DMS 273 (cell line): Measurements from ENCODE around the gene CTDSPL2.
A peak's percentile ranks its signal among the peaks of the same experiment; 100 is the strongest.
"Not testable (repeated sequence)": the region's sequence is repeated elsewhere in the genome, so short reads cannot be mapped to it uniquely, and the experiment has no call there.

ENCODE experiments used
- DNase-seq: peaks from one replicate; lab custom pipeline; 2025; ENCODE audit not compliant: unreplicated experiment; lab: John Stamatoyannopoulos, UW

CTDSPL2 gene

DNA sequence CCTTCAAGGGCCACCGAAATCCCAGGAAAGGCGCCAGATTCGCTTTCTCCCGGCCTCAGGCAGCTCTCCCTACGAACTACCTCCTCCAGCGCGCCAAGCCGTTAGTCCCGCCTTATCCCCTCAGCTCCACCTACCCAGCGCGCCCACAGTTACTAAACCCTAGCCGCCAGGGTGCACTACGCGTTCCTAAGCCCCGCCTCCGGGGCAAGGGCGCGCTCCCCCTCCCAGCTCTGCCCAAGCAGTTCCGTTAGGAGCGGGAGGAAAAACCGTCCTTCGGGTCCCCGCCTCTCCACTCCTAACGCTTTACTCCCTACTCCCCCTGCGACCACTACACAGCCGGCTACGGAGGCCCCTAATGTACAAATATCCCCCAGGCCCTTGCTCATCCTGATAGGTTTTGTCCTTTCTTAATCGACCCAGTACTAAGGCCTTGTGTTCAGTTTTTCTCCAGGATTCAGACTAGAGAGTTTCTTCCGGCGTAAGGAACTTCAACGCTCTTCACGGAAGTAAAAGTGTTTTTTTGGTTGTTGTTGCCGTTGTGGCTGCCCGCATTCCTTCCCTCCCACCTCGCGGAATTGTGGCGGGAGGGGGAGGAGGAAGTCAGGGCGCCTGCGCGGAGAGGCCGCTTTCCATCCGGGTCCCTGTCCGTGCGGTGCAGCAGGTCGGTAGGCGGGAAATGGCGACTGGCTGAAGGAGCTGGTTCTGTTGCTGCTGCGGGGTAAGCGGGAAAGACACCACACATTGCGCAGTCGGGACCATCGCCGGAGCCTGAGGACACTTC, at the start of gene CTDSPL2:
CTDSPL2 (plus strand) TSS at position 655 of the 781 bp plus-strand sequence. CDS start 31,386 bp downstream, outside the sequence.
- peak; percentile 99 for DNase-seq

DNA sequence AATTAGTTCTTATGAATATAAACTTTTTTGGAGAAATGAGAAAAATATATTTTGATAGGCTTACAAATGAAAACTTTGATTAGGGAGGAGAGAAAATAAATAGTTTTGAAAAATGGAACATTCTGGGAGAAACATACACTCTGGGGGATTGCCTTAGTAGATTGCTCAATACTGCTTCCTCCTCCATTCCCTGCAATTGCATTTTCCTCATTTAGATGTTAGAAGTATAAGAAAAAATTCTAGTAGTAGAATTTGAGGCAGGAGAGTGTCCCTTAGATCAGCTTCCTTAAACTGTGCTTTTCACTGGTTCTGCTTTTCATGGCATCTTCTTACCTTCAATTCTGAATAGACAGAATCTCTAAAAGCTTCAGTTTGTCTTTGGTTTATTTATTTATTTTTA, 46.2 kb upstream of the CTDSPL2 start:
- DNase-seq = no peak

DNA sequence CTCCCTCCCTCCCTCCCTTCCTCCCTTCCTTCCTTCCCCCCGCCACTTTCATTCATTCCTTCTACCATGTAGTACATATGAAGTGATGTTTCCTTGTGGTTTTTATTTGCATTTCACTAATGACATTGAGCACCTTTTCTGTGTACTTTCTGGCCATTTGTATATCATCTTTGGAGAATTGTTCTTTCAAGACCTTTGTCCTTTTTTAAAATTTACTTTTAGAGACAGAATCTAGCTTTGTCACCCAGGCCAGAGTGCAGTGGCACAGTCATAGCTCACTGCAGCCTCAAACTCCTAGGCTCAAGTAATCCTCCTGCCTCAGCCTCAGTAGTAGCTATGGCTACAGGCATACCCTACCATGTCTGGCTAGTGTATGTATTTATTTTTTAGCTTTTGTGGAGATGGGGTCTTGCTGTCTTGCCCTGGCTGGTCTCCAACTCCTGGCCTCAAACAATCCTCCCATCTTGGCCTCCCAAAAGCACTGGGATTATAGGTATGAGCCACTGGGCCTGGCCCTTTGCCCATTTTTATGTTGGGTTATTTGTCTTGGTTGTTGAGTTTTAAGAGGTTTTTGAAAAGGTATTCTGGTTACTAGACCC, 42.0 kb upstream of the CTDSPL2 start:
- no peak for DNase-seq

DNA sequence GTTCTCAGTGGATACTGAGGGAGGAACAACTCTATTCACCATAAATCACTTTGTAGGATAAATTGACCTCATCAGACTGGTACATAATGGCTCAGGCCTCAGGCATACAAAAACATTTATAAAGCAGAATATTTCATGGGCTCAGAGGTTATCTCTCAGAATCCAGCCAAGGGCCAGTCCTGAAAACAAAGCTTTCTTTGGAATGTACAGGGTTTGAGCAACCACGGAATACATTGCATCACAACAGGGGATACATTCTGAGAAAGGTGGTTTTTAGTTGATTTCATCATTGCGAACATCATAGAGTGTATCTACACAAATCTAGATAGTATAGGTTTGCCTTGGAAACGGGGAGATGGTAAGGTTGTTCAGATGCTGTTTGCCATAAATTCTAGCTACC, 33.4 kb upstream of the CTDSPL2 start:
- DNase-seq = no peak

DNA sequence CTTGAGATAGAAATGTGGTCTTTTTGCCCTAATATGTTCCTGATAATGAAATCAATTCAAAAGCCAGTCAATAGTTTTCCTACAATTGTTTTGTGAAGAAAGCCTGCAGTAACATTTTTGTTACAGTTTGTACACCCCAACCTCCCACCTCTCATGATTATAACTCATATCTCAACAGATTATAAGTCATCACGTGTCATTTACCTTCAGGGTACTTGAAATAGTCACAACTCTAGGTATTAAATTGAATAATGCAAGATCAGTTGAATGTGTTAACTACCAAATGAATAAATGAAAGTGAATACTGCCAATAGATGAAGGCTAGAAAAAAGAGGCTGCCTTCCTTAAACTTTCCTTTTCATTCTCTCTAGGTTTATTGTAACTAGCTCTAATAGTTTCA, 32.9 kb upstream of the CTDSPL2 start:
- DNase-seq = no peak

DNA sequence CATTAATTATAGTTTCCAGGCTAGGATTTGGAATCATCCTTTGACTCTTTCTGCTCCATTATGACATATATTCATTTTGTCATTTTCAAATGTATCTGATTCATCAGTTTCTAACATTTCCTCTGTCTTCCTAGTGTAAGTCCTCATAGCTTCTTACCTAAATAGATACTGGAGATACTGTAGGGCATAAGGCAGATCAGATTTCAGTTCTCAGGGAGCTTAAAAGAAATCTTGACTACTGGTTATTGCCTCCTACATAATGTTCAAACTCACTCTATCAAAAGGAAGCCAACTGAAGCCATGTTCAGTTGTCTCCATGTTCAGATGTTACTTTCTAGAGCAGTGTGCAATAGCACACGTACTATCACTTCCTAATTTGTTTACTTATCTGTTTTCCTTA, 29.6 kb upstream of the CTDSPL2 start:
- DNase-seq = no peak

DNA sequence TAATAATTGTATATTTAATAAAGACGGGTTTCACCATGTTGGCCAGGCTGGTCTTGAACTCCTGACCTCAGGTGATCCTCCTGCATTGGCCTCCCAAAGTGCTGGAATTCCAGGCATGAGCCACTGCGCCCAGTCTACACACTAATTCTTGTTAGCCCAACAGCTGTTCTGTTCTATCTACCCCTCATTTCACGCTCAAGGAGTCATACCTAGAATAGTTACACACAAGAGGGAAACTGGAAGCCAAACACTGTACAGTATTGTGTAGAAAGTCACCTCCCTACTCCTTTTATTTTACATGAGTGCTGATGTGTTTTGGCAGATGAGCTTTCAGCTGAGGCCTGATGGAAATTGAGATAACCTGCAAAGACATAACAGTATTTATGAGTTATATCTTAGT, 13.4 kb upstream of the CTDSPL2 start:
- no peak for DNase-seq

DNA sequence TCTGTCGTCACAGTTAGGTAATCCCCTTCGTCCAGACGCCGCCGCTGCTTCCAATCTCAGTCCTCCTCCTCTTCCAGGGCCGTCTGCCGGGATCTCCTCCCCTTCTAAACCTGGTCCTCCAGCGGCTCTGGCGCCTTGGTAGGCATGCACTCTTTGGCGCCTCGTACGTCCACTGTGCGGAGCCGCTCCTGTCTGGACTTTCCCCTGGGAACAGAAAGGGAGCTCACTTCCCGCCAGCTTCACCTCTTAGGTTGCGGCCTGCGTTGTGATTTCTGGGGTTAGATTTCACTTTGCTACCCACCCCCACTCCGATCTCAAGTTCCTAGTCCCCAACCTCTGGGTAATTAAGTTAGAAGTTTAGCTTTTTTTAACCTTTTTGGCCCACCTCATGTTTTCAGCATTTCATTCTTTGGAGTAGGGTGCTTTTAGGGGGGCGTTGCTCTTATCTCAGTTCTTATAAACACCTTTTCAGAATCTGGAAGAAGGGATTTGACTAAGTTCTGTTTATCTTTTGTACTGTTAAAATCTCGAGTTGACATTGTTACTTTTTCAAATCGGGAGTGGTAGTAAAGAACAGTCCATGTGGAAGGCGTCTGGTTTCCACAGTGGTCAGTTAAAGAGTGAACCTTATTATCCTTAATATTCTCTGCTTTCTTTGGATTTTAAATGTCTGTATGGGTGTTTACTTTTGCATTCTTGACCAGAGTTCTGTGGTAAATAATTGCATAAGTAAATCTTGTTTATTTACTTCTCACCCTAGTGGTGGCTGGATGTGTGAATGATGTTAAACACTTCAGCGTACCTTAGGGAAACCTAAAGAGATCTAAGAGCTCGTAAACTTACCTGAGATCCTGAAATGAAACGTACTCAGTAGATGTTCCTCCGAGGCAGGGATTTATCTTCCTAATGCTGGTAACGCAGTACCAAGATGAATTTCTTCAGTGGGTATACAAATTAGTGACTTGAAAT, 611 bp downstream of the CTDSPL2 start:
- peak; percentile 86 for DNase-seq

DNA sequence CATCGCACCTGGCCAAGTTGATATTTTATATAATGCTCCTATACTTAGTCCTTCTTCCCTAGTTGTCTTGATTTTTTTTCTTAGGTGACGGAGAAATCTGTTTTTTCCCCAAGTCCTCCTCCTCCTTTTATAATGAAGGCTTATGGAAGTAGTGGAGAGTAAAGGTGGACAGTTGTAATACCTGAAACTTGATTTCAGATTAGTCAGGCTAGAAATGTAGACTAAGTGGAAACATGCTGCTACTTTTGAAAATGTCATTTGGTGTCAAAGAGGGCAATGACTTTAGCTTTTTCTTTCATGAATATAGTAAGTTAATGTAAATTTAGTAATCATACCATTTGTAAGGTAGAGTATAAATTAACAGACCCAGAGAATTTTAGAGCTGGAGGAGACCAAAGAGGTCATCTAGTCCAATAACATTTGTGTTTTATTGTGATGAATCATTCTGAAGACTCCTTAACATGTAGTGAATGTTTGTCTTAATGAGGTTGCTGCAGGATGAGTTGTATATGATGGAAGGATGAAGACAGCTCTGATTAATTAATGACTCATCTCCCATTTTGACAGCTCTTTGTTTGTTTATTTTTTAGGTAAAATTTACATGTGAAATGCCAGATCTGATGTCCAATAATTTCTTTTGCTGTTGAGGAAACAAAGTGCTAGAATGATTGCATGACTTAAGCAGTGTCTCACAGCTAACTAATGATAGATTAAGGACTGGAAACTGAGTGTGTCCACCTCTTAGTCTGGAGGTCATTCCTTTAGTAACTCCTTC, 8.7 kb downstream of the CTDSPL2 start:
- no peak for DNase-seq

DNA sequence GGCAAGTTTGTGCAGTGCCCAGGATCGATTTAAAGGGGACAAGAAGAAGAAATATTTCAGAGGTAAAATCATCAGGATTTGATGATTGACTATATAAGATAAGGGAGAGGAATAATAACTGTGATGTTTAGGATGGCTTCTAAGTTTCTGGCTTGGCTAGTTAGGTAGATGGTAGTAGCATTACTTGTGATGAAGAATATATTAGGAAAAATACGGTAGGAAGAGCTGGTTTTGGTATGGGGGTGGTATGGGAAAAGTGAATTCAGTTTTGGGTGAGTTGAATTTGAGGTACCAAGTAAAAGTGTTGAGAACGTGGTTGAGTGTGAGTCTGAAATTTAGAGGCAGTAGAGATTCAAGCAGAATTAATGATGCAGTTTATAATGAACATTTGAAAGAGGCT, 11.0 kb downstream of the CTDSPL2 start:
- no peak for DNase-seq

DNA sequence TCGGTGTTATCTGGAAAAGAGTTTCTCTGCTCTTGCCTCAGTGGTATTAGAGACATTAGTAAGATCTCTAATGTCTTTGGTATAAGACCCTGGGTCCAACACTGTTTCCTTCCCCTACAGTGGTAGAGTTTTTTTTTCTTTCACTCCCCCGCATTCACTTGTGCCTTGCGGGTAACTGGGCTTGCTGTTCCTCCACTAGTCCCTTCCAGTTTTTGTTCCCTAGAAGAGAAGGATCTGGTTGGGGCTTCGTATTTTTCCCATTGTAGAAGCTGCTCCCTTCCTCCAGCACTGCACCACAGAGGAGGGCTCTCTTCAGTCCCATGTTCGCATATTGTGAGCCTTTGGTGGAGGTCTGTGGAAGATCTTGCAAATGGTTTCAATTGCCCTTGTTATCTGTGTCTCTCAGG, 13.7 kb downstream of the CTDSPL2 start:
- DNase-seq = no peak

DNA sequence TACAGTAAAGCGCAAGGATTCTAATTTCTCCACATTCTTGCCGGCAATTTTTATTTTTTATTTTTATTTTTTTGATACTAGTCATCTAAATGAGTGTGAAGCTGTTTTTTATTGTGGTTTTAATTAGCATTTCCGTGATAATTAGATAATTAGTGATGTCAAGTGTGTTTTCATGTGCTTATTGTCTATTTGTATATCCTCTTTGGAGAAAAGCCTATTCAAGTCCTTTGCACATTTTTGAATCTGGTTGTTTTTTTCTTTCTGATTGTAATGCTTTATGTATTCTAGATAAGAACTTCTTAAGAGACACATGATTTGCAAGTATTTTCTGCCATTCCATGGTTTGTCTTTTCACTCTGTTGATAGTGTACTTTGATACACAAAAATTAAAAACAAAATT, 16.1 kb downstream of the CTDSPL2 start:
- DNase-seq = no peak

DNA sequence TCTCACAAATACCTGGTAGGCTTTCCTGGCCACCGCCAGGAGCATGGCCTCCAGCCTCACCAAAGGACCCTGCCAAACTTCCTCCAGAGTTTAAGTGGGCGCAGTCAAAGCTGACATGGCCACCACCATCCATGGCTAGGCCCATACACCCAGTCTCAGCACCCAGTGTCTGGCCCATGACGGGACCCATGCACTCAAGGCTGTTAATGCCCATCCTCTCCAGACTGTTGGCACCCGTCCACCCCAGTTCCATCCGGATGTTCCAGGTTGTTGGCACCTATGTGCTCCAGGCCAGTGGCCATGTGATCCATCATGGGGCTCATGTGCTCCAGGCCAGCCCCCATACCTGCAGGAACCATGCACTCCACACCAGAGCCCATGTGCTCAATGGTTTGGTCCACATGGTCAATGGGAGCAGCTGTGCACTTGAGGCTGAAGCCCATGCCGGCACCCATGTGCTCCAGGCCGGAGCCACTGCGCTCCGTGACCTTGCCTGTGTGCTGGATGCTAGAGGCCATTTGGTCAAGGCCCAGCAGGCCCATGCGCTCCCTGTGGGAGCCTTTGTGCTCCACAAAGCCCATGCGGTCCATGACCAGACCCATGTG, 20.4 kb downstream of the CTDSPL2 start:
- DNase-seq = no peak

DNA sequence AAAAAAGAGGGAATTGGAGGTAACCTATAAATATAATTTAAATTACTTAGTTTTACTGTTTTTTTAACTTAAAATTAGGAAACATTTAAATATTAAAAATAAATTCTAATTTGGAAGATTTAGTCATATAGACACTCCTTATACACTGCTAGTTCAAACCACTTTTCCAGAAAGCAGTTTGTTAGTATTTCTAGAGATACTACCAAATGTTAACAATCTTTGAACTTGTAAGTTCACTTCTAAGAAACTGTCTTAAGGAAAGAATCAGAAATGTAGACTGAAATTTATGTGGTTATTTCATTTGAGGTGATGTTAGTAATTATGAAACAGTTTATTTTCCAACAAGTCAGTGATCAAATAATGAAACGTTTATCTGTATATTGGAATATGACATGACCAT, 22.7 kb downstream of the CTDSPL2 start:
- DNase-seq = no peak

DNA sequence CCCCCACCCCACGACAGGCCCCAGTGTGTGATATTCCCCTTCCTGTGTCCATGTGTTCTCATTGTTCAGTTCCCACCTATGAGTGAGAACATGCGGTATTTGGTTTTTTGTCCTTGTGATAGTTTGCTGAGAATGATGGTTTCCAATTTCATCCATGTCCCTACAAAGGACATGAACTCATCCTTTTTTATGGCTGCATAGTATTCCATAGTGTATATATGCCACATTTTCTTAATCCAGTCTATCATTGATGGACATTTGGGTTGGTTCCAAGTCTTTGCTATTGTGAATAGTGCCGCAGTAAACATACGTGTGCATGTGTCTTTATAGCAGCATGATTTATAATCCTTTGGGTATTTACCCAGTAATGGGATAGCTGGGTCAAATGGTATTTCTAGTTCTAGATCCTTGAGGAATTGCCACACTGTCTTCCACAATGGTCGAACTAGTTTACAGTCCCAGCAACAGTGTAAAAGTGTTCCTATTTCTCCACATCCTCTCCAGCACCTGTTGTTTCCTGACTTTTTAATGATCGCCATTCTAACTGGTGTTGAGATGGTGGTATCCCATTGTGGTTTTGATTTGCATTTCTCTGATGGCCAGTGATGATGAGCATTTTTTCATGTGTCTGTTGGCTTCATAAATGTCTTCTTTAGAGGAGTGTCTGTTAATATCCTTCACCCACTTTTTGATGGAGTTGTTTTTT, 26.3 kb downstream of the CTDSPL2 start:
- DNase-seq = not testable (repeated sequence)

DNA sequence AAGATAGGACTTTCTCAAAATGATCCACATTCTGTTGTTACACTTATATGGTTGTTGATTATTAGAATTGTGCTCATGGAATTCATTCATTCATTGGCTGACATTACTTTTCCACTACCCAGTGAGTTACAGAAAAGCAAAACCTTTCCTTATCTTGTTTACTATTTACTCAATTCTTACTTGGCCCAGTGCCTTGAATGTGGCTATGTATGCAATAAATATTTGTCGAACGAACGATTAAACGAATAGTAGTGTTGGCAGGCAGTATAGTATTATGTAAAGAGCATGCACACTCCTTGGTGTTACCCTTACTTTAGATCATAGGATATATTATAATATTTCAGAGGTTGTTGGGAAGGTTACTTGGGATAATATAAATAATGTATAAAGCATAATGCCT, 31.0 kb downstream of the CTDSPL2 start:
- no peak for DNase-seq

DNA sequence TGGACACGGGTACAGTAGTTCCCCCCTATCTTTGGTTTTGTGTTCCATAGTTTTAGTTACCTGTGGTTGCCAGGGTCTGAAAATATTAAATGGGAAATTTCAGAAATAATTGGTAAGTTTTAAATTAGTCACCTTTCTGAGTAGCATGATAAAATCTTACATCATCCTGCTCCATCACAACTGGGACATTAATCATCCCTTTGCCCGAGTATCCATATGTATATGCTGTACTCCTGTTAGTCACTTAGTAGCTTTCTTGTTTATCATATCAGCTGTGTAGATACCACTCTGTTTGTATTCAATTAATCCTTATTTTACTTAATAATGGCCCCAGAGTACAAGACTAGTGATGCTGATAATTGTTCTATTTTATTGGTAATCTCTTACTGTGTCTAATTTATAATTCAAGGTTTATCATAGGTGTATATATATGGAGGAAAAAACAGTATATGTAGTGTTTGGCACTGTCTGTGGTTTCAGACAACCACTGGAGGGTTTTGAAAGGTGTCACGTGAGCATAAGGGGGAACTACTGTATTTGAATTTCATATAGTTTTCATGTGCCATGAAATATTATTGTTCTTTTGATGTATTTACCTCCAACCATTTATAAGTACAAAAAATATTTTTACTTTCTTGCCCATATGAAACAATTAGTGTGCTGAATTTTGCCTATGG, 41.4 kb downstream of the CTDSPL2 start:
- no peak for DNase-seq

DNA sequence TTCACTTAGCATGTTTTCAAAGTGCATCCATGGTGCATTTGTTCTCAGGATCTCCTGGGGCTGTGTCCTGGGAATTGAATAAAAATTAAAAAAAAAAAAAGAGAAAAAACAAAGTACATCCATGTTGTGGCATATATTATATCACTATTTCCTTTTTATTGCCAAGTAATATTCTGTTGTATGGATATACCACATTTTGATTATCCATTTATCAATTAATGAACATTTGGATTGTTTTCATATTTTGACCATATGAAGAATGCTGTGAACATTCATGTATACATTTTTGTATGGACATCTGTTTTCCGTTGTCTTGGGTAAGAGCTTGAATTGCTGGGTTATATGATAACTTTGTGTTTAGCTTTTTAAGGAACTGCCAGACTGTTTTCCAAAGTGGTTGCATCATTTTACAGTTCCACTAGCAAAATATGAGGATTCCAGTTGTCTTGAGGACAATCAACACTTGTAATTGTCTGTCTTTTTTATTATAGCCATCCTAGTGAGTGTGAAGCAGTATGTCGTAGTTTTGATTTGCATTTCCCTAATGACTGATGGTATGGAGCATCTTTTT, 44.5 kb downstream of the CTDSPL2 start:
- no peak for DNase-seq

DNA sequence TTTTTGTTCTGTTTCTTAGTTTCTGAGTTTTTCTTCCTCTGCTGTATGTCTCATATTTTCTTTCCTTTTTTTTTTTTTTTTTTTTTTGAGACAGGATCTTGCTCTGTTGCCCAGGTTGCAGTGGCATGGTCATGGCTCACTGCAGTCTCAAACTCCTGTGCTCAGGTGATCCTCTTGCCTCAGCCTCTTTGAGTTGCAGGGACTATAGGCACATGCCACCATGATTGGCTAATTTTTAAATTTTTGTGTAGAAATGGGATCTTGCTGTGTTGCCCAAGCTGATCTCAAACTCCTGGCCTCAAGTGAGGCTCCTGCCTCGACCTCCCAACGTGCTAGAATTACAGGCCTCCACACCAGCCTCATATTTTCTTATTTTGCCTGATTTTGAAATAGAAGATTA, 51.9 kb downstream of the CTDSPL2 start:
- DNase-seq = no peak
